Measurements from ENCODE around the gene SCAMP1.
A peak's percentile ranks its signal among the peaks of the same experiment; 100 is the strongest.
"Not testable (repeated sequence)": the region's sequence is repeated elsewhere in the genome, so short reads cannot be mapped to it uniquely, and the experiment has no call there.

SCAMP1 gene

GRCh38 chr5:78359831-78360673, at the start of gene SCAMP1:
Gene SCAMP1 (plus strand): TSS chr5:78360617. CDS start chr5:78360672, 55 bp downstream.
- DNase-seq = peak; percentile 97

- DNase-seq = no peak
These were observed 42.9 kb upstream of the SCAMP1 start for GRCh38 chr5:78317515-78317914.

DNA sequence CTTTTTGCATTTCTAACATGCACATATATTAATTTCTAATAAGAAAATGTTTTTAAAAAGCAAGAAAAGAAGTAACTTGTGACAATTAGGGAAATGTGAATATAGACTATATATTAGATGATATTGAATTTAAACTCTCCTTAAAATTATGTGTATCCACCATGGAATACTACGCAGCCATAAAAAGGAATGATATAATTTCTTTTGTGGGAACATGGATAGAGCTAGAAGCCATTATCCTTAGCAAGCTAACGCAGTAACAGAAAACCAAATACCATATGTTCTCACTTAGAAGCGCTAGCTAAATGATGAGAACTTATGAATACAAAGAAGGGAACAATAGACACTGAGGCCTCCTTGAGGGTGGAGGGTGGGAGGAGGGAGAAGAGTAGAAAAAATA, 42.1 kb upstream of the SCAMP1 start:
- DNase-seq = no peak

- DNase-seq = no peak
These were observed 40.0 kb upstream of the SCAMP1 start for GRCh38 chr5:78320401-78320800.

- DNase-seq = no peak
These were observed 37.2 kb upstream of the SCAMP1 start for GRCh38 chr5:78323241-78323640.

DNA sequence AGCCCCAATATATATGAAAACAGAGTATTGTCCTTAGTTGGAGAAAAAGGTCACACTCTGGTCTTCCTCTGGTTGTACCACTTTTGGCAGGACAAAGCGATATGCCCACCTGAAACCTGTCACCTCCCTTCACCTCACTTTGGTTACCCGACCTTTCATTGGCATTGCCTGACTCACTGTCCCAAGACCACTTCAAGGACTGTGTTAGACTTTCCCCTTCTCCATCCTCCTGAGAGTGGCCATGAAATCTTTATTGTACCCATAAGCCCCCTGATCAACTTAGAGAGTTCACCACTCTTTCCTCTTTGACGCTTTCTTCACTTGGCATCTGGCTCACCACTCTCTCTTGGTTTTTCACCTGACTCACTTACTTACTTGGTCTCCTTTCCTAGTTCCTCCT, 33.5 kb upstream of the SCAMP1 start:
- no peak for DNase-seq

- no peak for DNase-seq
These were observed 32.5 kb upstream of the SCAMP1 start for GRCh38 chr5:78327761-78328510.

DNA sequence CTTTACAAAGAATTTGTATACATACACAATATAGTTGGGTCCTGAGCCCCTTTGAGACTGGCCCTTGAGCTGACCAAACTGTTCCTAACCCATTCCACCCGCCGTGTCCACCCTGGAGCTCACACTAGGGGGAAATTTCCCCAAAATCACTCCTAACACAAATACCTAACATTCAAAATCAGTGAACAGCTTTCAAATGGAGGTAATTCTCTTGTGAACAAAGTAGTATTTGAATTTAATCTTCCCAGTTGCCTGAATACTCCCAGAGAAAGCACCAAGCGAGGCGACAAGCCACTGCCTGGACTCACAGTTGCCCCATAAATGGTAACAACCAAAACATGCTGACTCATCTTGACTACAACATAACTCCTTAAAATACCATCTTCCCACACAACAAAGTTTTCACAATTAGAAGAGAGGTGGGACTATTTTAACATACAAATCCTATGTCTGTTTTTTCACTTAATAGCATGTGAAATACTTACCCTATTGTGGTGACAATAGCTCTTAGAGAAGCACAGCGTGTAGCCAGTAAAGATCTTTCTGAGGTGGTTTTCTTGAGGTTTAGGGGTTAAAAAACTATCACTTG, 31.7 kb upstream of the SCAMP1 start:
- no peak for DNase-seq

DNA sequence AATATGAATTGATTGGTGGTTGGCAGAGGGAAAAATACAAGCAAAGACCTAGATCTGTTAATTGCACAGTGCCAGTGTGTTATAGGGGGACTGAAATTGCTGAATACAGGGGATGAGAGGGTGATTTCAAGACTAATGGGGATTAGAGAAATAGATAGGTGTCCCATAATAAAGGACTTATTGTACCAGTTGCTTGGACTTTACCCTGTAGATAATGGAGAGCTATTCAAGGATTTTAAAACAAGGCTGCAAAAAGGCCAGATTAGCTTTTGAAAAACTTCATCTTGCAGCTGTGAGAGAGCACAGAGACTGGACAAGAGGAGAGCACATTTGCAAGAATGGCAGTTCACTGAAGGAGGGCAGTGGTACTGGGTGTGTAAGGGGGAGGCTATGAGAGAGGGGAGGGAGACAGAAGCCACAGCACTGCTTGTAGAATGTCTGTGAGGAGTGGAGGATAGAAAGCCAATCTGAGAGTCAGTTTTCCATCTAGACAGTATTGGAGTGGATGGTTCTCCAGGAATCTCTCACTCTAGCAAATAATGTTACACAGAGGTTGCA, 28.8 kb upstream of the SCAMP1 start:
- DNase-seq = no peak

DNA sequence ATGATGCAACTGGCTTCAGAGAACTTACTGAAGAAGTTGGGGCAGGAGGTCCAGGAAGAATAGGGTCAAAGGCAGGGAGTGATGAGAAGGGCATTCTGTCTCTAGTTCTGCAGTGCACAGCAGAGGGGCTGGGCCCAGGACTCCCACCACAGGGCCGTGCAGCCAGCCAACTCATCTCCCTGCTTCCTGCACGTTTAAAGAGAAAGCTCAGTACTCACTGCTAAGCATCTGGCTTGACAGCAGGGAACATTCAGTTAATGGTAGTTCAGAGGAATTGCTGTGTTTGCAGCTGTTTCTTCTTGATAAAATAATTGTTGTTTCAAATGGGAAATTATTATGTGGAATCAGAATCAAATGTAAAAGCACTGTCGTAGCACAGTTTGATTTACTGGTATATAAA, 25.6 kb upstream of the SCAMP1 start:
- no peak for DNase-seq

DNA sequence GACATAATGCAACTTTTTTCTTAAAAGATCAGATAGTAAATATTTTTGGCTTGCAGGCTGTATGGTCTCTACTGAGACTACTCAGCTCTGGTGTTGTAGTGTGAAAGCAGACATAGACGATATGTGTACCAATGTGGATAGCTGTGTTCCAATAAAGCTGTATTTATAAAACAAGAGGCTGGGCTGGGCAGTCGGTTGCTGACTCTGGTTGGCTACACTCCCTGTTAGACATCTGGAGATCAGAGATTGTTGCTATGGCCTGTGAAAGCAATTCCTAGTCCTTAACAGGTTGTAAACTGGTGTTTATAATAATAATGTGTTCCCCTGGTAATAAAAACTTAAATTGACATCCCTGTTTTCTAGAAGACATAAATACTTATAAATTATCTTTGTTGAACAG, 24.4 kb upstream of the SCAMP1 start:
- no peak for DNase-seq

DNA sequence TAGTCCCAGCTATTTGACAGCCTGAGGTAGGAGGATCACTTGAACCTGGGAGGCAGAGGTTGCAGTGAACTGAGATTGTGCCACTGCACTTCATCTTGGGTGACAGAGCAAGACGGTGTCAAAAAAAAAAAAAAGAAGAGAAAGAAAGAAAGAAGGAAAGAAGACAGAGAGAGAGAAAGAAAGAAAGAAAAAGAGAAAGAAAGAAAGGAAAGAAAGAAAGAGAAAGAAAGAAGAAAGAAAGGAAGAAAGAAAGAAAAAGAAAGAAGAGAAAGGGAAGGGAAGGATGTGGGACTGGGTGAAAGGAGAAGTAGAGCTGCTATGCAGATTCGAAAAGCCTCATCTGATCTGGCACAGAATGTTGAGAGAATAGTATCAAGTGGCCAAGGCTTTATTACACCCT, 23.7 kb upstream of the SCAMP1 start:
- no peak for DNase-seq

GRCh38 chr5:78339617-78340436, 20.6 kb upstream of the SCAMP1 start:
- DNase-seq = no peak

DNA sequence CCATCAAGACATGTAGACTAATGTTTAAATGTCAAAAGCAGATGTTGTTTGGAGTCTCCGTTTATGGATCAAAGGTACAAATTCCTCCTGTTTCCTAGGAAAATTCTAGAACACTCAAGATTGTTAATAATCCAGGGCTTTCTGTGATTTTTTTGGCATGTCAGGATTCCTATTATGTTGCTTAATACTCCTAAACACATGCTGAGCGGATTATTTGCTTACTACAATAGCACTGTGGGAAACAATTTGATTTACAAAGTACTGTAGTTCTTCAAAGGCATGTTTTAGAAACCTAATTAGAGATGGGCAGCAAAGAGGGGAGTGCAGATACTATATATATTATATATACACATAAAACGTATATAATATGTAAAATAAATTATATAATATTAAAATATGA, 19.0 kb upstream of the SCAMP1 start:
- no peak for DNase-seq

- DNase-seq = no peak
These were observed 14.9 kb upstream of the SCAMP1 start for GRCh38 chr5:78345485-78345884.

GRCh38 chr5:78353520-78353919, 6.9 kb upstream of the SCAMP1 start:
- DNase-seq = no peak

GRCh38 chr5:78354066-78354670, 6.2 kb upstream of the SCAMP1 start:
- no peak for DNase-seq

GRCh38 chr5:78355561-78355960, 4.9 kb upstream of the SCAMP1 start:
- no peak for DNase-seq

DNA sequence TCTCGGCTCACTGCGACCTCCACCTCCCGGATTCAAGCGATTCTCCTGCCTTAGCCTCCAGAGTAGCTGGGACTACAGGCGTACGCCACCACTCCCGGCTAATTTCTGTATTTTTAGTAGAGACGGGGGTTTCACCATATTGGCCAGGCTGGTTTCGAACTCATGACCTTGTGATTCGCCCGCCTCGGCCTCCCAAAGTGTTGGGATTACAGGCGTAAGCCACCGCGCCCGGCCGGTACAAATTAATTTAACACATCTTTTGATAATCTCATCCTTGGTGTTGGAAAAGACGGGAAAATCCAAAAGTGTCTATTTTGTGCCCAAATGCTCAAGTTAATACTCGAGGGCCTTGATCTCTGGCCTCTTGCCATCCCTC, 974 bp upstream of the SCAMP1 start:
- DNase-seq = not testable (repeated sequence)

DNA sequence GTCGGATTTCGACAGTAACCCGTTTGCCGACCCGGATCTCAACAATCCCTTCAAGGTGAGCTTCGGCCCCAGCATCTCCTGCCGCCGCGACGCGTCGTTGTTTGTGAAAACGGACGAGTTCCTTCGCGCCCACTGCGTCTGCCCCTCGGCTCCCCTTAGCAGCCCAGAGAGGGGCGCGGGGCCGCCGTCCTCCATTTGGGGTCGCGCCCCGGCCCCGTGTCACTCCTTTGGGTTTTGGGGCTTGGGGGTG, 182 bp downstream of the SCAMP1 start:
- DNase-seq = no peak

DNA sequence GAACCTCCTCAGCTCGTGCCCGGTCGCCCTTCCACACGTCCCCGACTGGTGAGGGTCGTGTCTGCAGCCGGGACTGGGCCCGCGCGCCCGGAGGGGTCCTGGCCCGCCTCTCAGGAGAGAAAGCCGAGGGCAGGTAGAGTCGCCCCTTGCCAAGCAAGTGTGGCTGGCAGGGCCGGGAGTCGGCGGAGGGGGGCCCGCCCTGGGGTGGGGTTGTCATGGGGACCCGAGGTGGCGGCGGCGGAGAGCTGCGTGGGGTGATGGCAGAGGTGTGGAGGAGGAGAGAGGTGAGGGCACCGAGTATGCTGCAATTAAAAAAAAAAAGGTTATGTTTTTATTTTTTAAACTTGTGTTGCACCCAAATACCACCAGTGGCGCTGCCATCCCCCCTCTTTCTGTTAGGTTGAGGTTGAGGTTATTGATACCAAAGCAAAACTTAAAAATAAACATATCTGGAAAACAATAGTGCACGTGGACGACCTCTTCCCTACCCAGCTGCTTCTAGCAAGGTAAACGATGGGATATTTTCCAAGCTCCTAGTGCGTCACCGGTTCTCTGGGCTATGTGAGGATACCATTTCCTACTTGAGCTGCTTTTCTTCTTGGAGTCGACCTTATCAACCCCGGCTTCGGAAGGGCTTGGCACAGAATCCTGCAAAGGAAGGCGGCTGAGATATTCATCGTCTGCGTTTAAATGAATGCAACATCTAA, 660 bp downstream of the SCAMP1 start:
- peak; percentile 63 for DNase-seq

DNA sequence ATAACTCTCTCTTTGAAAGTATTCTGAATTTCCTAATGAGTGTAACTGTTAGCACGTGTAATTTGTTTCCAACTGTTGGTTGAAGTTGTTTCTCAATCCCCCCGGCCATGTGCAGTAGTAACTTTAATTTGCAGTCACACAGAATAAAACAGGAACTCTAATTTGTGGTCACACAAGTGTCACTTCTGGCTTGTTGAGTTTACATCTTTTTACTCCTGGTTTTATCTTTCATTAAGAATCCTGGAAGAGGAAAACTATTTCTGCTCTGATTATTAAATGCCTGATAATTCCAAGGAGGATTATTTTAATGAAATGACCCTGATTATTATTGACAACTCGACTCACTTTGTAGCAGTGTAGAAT, 1.2 kb downstream of the SCAMP1 start:
- DNase-seq = no peak
